Upper lobe of left lung (tissue), 4 donors: ENCODE results near the gene IDNK.

Experiments
- POLR2A ChIP-seq, 4 donors: fragments of 450-650 bp; IDR thresholded peaks; one replicate each; pipeline ENCODE4 v1.5.1; 2016 to 2017; ENCODE audit warnings: antibody characterized with exemption in 4 of 4, mild to moderate bottlenecking in 2 of 4
- POLR2AphosphoS5 ChIP-seq, 2 donors: sonication (generic); formaldehyde crosslinking; IDR thresholded peaks; one replicate each; pipeline ENCODE4 v1.5.1; 2017; ENCODE audit warnings: antibody characterized with exemption in 2 of 2
- TF ChIP-seq, protein P1 (sequence below), 6 experiments: fragments of 450-650 bp in 4 of 6; fragments of 200-600 bp in 2 of 6; sonication (generic) in 2 of 6; IDR thresholded peaks; one replicate each; pipeline ENCODE4 v1.5.1; 2016 to 2019; ENCODE audit warnings: antibody characterized with exemption in 6 of 6

DNA sequence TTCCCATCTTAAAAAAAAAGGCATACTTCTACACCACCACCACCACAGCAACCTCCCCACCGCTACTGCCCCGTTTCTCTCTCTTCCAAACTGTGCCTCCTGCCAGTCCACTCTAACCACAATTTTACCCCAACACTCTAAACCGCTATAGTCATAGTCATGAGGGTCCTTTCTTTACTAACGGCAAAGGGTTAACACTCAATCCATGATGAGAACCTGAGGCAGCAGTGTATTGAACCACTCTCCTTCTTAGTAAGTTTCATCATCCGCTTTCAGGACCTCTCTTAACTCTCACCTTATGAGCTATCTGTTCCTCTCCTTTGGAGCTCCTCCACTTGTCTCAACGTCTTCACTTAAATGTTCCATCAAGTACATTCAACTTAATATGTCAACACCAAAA is 34.0 kb downstream of the IDNK start:
- TF ChIP-seq POLR2AphosphoS5 (IDR thresholded peaks at IDR 0.05) (no peak), POLR2A (IDR thresholded peaks at IDR 0.05) (no peak)
- TF ChIP-seq, protein P1, sequence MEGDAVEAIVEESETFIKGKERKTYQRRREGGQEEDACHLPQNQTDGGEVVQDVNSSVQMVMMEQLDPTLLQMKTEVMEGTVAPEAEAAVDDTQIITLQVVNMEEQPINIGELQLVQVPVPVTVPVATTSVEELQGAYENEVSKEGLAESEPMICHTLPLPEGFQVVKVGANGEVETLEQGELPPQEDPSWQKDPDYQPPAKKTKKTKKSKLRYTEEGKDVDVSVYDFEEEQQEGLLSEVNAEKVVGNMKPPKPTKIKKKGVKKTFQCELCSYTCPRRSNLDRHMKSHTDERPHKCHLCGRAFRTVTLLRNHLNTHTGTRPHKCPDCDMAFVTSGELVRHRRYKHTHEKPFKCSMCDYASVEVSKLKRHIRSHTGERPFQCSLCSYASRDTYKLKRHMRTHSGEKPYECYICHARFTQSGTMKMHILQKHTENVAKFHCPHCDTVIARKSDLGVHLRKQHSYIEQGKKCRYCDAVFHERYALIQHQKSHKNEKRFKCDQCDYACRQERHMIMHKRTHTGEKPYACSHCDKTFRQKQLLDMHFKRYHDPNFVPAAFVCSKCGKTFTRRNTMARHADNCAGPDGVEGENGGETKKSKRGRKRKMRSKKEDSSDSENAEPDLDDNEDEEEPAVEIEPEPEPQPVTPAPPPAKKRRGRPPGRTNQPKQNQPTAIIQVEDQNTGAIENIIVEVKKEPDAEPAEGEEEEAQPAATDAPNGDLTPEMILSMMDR (IDR thresholded peaks at IDR 0.05) = no peak
